HepG2 (cell line): Measurements from ENCODE around the gene TRIM7. TPM values are rescaled to one million over a fixed set of nuclear protein-coding genes. Genes with fewer than 3 reads are reported as not detected.

Experiments used
- CCAR2 ChIP-seq: fragments of 200-400 bp; formaldehyde crosslinking; optimal IDR thresholded peaks from 2 replicates; pipeline ENCODE3; 2018; ENCODE audit warnings: low read depth, mild to moderate bottlenecking, low read length, moderate library complexity
- CHCHD3 ChIP-seq: sonication (generic); formaldehyde crosslinking; IDR thresholded peaks from 2 replicates; pipeline ENCODE4 v1.8.0; 2022; ENCODE audit warnings: mild to moderate bottlenecking, missing genetic modification reagents, moderate library complexity
- ELK4 ChIP-seq: sonication (generic); formaldehyde crosslinking; IDR thresholded peaks from 2 replicates; pipeline ENCODE4 v1.9.0; 2021; ENCODE audit warnings: missing genetic modification reagents, borderline replicate concordance
- IKZF5 ChIP-seq: IDR thresholded peaks from 2 replicates; pipeline ENCODE4 v1.6.1; 2018; ENCODE audit warnings: missing genetic modification reagents, mild to moderate bottlenecking, missing compliant biosample characterization
- PLSCR1 ChIP-seq: sonication (generic); formaldehyde crosslinking; IDR thresholded peaks from 2 replicates; pipeline ENCODE4 v1.5.0; 2020; ENCODE audit warnings: missing genetic modification reagents, mild to moderate bottlenecking, borderline replicate concordance
- POLR2G ChIP-seq: fragments of 200-400 bp; formaldehyde crosslinking; IDR thresholded peaks from 2 replicates; pipeline ENCODE4 v1.6.1; 2018; ENCODE audit warnings: mild to moderate bottlenecking, low read depth, low read length, moderate library complexity
- ZBTB10 ChIP-seq: sonication (generic); formaldehyde crosslinking; IDR thresholded peaks from 2 replicates; pipeline ENCODE4 v1.4.0; 2020; ENCODE audit warnings: missing genetic modification reagents, borderline replicate concordance
- ZNF546 ChIP-seq: sonication (generic); formaldehyde crosslinking; conservative IDR thresholded peaks from 2 replicates; pipeline ENCODE4 v1.8.1; 2023; ENCODE audit warnings: mild to moderate bottlenecking, missing genetic modification reagents
- polyA plus RNA-seq, 8 experiments: library from polyadenylated mRNA; depleted of rRNA in 3 of 8; stranded (reverse) in 7 of 8; unstranded in 1 of 8; fragments of >200 nt; fragmentation: Illumina TruSeq in 4 of 8; extraction: Trizol in 4 of 8; gene quantifications; 2 replicates each; pipeline versions ENCODE4 v1.2.1 to v1.2.3, GENCODE V29; 2011 to 2016; ENCODE audit warnings: low read depth in 4 of 8, missing spikeins in 1 of 8, mixed read lengths in 1 of 8; ENCODE audit not compliant: insufficient read depth in 1 of 8
- total RNA-seq, 5 experiments: library from RNA; depleted of rRNA; stranded (reverse); fragments of >200 nt; fragmentation: Illumina TruSeq; extraction: Trizol; gene quantifications; 2 replicates each; pipeline ENCODE4 v1.2.3, GENCODE V29; 2016; ENCODE audit warnings: low read depth in 1 of 5
- TF ChIP-seq, protein P1 (sequence below): sonication (generic); formaldehyde crosslinking; IDR thresholded peaks from 2 replicates; pipeline ENCODE4 v1.4.0; 2020; ENCODE audit warnings: missing genetic modification reagents, mild to moderate bottlenecking, borderline replicate concordance
- TF ChIP-seq, protein P2 (sequence below): IDR thresholded peaks from 2 replicates; pipeline ENCODE4 v1.6.1; 2016; ENCODE audit warnings: low read depth, missing genetic modification reagents, missing compliant biosample characterization
- TF ChIP-seq, protein P3 (sequence below): sonication (generic); formaldehyde crosslinking; IDR thresholded peaks from 2 replicates; pipeline ENCODE4 v1.8.0; 2022; ENCODE audit warnings: missing genetic modification reagents, low read depth, mild to moderate bottlenecking, borderline replicate concordance

Gene TRIM7
- total and polyA plus RNA-seq, 2 of the 13 experiments (the other 11 are each of a cell fraction or from before 2014, with no cell fraction given), result 0.13 TPM; not detected in 1

- TF ChIP-seq, protein P1, sequence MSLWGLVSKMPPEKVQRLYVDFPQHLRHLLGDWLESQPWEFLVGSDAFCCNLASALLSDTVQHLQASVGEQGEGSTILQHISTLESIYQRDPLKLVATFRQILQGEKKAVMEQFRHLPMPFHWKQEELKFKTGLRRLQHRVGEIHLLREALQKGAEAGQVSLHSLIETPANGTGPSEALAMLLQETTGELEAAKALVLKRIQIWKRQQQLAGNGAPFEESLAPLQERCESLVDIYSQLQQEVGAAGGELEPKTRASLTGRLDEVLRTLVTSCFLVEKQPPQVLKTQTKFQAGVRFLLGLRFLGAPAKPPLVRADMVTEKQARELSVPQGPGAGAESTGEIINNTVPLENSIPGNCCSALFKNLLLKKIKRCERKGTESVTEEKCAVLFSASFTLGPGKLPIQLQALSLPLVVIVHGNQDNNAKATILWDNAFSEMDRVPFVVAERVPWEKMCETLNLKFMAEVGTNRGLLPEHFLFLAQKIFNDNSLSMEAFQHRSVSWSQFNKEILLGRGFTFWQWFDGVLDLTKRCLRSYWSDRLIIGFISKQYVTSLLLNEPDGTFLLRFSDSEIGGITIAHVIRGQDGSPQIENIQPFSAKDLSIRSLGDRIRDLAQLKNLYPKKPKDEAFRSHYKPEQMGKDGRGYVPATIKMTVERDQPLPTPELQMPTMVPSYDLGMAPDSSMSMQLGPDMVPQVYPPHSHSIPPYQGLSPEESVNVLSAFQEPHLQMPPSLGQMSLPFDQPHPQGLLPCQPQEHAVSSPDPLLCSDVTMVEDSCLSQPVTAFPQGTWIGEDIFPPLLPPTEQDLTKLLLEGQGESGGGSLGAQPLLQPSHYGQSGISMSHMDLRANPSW (CRISPR knock-in tag), result no peak
- TF ChIP-seq ELK4 (CRISPR knock-in tag), result no peak
- TF ChIP-seq, protein P2, sequence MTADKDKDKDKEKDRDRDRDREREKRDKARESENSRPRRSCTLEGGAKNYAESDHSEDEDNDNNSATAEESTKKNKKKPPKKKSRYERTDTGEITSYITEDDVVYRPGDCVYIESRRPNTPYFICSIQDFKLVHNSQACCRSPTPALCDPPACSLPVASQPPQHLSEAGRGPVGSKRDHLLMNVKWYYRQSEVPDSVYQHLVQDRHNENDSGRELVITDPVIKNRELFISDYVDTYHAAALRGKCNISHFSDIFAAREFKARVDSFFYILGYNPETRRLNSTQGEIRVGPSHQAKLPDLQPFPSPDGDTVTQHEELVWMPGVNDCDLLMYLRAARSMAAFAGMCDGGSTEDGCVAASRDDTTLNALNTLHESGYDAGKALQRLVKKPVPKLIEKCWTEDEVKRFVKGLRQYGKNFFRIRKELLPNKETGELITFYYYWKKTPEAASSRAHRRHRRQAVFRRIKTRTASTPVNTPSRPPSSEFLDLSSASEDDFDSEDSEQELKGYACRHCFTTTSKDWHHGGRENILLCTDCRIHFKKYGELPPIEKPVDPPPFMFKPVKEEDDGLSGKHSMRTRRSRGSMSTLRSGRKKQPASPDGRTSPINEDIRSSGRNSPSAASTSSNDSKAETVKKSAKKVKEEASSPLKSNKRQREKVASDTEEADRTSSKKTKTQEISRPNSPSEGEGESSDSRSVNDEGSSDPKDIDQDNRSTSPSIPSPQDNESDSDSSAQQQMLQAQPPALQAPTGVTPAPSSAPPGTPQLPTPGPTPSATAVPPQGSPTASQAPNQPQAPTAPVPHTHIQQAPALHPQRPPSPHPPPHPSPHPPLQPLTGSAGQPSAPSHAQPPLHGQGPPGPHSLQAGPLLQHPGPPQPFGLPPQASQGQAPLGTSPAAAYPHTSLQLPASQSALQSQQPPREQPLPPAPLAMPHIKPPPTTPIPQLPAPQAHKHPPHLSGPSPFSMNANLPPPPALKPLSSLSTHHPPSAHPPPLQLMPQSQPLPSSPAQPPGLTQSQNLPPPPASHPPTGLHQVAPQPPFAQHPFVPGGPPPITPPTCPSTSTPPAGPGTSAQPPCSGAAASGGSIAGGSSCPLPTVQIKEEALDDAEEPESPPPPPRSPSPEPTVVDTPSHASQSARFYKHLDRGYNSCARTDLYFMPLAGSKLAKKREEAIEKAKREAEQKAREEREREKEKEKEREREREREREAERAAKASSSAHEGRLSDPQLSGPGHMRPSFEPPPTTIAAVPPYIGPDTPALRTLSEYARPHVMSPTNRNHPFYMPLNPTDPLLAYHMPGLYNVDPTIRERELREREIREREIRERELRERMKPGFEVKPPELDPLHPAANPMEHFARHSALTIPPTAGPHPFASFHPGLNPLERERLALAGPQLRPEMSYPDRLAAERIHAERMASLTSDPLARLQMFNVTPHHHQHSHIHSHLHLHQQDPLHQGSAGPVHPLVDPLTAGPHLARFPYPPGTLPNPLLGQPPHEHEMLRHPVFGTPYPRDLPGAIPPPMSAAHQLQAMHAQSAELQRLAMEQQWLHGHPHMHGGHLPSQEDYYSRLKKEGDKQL, result no peak
- no peak for TF ChIP-seq CHCHD3 (CRISPR knock-in tag)
- TF ChIP-seq, protein P3, sequence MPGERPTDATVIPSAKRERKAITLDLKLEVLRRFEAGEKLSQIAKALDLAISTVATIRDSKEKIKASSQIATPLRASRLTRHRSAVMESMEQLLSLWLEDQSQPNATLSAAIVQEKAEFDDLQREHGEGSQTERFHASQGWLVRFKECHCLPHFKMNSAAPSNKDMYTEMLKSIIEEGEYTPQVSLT (CRISPR knock-in tag), result no peak
- no peak for TF ChIP-seq ZBTB10 (CRISPR knock-in tag)
- 0 out of 2 replicates have a peak, but pooled peaks have one; percentile 40 for TF ChIP-seq IKZF5 (CRISPR knock-in tag)
- TF ChIP-seq PLSCR1 (CRISPR knock-in tag), result no peak
- TF ChIP-seq CCAR2, result no peak
- TF ChIP-seq ZNF546 (CRISPR knock-in tag), result 0 out of 2 replicates have a peak, but pooled peaks have one; percentile 29
- peak; percentile 76 for TF ChIP-seq POLR2G
Measured at GRCh38 chr5:181246276-181247049, 41.5 kb upstream of the TRIM7 start (continued).
